HAP-1 (cell line): ENCODE measurements around the gene METTL9.

ENCODE experiments used
- DNase-seq, 2 experiments: peaks; one replicate each; pipeline ENCODE4 v3.0.0-alpha.2; 2016 to 2020; ENCODE audit warnings: low spot score in 2 of 2
- H3K27me3 ChIP-seq: fragments of 250-450 bp; sonication (Bioruptor Pico); 2 replicates; pipeline ENCODE4 v1.5.1; 2020; ENCODE audit warnings: low read depth, mild to moderate bottlenecking, moderate library complexity
- H3K36me3 ChIP-seq: fragments of 250-450 bp; sonication (Bioruptor Pico); replicated peaks from 2 replicates; pipeline ENCODE4 v1.5.1; 2020; ENCODE audit warnings: mild to moderate bottlenecking
- H3K4me1 ChIP-seq: fragments of 250-450 bp; sonication (Bioruptor Pico); 2 replicates; pipeline ENCODE4 v1.5.1; 2020; ENCODE audit warnings: mild to moderate bottlenecking
- H3K4me3 ChIP-seq: fragments of 250-450 bp; sonication (Bioruptor Pico); 2 replicates; pipeline ENCODE4 v1.5.1; 2020; ENCODE audit warnings: mild to moderate bottlenecking, moderate library complexity
- H3K9me3 ChIP-seq: fragments of 250-450 bp; sonication (Bioruptor Pico); 2 replicates; pipeline ENCODE4 v1.5.1; 2020; ENCODE audit warnings: mild to moderate bottlenecking, moderate library complexity
- in situ Hi-C: fragments of 300-500 bp; cut with MboI; formaldehyde crosslinking; loops from 3 replicates; pipeline ENCODE4 v1.14.3; 2020; ENCODE audit warnings: low sequenced_read_pairs, inconsistent platforms, mixed read lengths

The METTL9 gene

GRCh38 chr16:21608639-21609328, 9.4 kb downstream of the METTL9 start:
- no peak overlapping the region for H3K4me3 ChIP-seq
- H3K9me3 ChIP-seq = no peaks in the 10 kb centered on the region
- peaks cover 5% of the 10 kb centered on the region; the same call in 1 of the 2 replicates for H3K36me3 ChIP-seq
- in situ Hi-C loops = no loop called here
- no peaks in the 10 kb centered on the region for H3K27me3 ChIP-seq
- H3K4me1 ChIP-seq = peaks cover 41% of the 10 kb centered on the region
- no peak for DNase-seq

GRCh38 chr16:21610006-21610544, 10.7 kb downstream of the METTL9 start:
- H3K4me1 ChIP-seq = peaks cover 36% of the 10 kb centered on the region
- peak; percentile 61 to 85 for DNase-seq
- peaks cover 6% of the 10 kb centered on the region; the same call in 1 of the 2 replicates for H3K36me3 ChIP-seq
- no peaks in the 10 kb centered on the region for H3K9me3 ChIP-seq
- no peaks in the 10 kb centered on the region for H3K27me3 ChIP-seq
- no peak overlapping the region for H3K4me3 ChIP-seq
- in situ Hi-C loops = no loop called here

DNA sequence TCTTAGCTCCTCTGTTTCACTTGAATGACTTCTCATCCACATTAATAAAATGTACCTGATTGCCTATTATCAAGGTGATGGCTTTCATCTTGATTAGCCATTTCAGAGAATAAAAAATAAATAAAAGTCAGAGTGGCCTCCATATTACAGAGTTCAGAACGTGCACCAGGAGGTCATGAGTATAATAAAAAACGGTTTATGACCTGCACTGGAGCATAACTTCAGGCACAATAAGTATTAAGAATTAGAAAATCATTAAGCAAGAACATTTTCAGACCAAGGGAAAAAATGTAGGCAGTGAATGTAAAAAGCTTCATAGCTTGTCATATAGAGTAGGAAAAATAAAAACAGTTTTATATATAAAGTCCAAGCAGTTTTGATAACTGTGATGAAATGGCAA, 11.4 kb downstream of the METTL9 start:
- Histone ChIP-seq H3K9me3 (no peaks in the 10 kb centered on the region), H3K4me3 (no peak overlapping the region), H3K27me3 (no peaks in the 10 kb centered on the region), H3K36me3 (peaks cover 8% of the 10 kb centered on the region), H3K4me1 (peaks cover 36% of the 10 kb centered on the region)
- in situ Hi-C loops = no loop called here
- DNase-seq = no peak

- no peak overlapping the region for H3K4me3 ChIP-seq
- no peaks in the 10 kb centered on the region for H3K9me3 ChIP-seq
- H3K27me3 ChIP-seq = no peaks in the 10 kb centered on the region
- DNase-seq = no peak
- peaks cover 10% of the 10 kb centered on the region for H3K36me3 ChIP-seq
- H3K4me1 ChIP-seq = peaks cover 36% of the 10 kb centered on the region
- in situ Hi-C loops = no loop called here
Observed at GRCh38 chr16:21611198-21611555, 11.8 kb downstream of the METTL9 start.

DNA sequence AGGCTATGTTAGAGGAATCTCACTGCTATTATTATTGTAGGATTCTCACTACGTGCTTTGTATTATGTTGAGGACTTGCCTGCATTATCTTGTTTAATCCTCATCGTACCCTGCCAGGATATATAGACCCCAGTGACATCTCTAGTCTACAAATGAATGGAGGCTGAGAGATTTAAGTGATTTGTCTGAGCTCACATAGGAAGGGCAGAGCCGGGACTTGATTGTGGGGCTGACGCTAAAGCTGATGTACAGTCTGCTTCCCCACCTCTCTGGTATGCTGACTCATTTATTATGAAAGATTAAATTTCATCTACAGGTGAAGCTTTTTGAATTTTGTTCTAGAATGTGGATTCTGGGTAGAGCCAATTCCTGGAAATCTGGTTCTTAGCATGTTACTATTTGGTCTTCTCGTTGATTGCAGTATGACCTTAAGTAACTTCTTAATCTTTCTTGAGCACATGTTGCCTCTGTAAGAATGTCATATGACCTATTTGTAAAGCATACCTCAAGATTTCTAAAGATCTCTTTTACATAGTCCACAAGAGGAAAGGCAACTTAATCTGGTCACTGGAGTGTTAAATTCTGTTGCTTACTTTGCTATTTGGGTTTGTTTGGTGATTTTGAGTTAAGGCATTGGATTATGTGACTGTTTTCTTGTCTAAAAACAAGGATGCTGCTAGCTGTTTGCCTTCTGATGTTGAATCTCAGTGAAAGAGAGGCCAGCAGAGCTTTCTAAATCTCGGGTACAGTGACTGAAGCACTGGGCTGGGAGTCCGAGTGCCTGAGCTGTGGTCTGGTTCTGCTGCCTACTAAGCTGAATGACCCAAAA, 12.4 kb downstream of the METTL9 start:
- Histone ChIP-seq H3K27me3 (no peaks in the 10 kb centered on the region), H3K36me3 (peaks cover 10% of the 10 kb centered on the region), H3K4me3 (peak overlapping the region; percentile 3; the same call in 1 of the 2 replicates), H3K4me1 (peaks cover 36% of the 10 kb centered on the region), H3K9me3 (no peaks in the 10 kb centered on the region)
- peak; percentile 62 to 92 for DNase-seq
- in situ Hi-C loops = no loop called here

GRCh38 chr16:21613361-21613760, 14.0 kb downstream of the METTL9 start:
- Histone ChIP-seq H3K4me1 (peaks cover 36% of the 10 kb centered on the region), H3K9me3 (no peaks in the 10 kb centered on the region), H3K27me3 (no peaks in the 10 kb centered on the region), H3K4me3 (no peak overlapping the region), H3K36me3 (peaks cover 17% of the 10 kb centered on the region)
- DNase-seq = no peak
- in situ Hi-C loops = no loop called here

DNA sequence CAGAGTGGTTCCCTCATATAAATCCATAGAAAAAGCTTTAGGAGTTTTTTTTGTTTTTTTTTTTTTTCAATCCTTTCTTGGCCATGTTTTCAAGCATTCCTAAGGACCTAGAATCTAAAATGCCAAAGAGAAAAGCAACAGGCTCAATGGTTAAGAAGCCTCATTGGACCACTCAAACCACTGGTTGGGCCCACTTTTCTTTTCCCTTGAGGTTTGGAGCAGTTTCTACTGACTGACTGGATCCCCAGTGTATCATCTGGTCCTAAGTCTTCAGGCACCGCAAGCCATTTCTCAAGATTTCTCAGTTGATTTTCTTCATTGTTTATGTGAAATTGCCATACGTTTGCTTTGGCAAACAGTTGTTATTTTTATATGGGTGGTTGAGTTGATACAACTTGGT, 14.4 kb downstream of the METTL9 start:
- Histone ChIP-seq H3K36me3 (peaks cover 19% of the 10 kb centered on the region), H3K9me3 (no peaks in the 10 kb centered on the region), H3K27me3 (no peaks in the 10 kb centered on the region), H3K4me1 (peaks cover 32% of the 10 kb centered on the region), H3K4me3 (no peak overlapping the region)
- DNase-seq = no peak
- in situ Hi-C loops = no loop called here

DNA sequence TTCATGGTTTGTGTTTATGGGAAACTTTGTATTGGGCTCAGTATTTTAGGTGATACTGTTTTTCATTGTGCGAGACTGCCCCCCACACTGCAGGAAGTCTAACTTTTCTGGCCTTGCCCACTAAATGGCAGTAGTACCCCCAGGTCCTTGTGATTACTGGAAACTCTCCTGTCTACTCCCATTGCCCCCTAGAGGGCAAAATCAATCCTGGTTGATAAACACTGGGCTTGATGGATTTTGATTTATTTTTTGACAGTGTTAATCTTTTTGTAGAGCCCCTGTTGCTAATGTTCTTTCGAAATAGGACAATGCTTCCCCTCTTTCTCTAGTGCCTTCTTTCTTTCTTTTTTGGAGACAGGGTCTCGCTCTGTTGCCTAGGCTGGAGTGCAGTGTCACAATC, 15.5 kb downstream of the METTL9 start:
- Histone ChIP-seq H3K4me1 (peaks cover 22% of the 10 kb centered on the region), H3K9me3 (no peaks in the 10 kb centered on the region), H3K4me3 (no peak overlapping the region), H3K27me3 (no peaks in the 10 kb centered on the region), H3K36me3 (peaks cover 24% of the 10 kb centered on the region)
- in situ Hi-C loops = no loop called here
- no peak for DNase-seq

DNA sequence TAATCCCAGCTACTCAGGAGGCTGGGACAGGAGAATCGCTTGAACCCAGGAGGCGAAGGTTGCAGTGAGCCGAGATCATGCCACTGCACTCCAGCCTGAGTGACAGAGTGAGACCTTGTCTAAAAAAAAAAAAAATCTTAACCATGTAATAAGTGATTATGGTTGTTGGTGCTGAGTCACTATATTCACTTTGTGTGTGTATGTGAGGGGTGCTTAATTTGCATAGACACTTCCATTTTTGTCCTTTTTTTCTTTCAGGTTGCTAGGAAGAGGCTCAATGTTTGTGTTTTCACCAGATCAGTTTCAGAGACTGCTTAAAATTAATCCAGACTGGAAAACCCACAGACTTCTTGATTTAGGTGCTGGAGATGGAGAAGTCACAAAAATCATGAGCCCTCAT, 18.2 kb downstream of the METTL9 start:
- Histone ChIP-seq H3K9me3 (no peaks in the 10 kb centered on the region), H3K36me3 (peaks cover 27% of the 10 kb centered on the region), H3K27me3 (no peaks in the 10 kb centered on the region), H3K4me3 (no peak overlapping the region), H3K4me1 (peaks cover 5% of the 10 kb centered on the region)
- in situ Hi-C loops = no loop called here
- no peak for DNase-seq

DNA sequence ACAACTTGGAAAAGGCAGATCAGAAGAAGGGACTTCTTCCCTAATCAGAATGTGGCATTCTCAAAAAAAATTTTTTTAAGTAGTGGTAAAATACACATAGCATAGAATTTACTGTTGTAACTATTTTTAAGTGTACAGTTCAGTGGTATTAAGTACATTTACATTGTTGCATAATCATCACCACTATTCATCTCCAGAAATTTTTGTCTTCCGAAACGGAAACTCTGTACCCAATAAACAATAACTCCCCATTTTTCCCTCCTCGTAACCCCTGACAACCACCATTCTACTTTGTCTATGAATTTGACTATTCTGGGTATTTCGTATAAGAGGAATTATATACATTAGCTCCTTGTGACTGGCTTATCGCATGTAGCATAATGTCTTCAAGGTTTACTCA, 18.9 kb downstream of the METTL9 start:
- in situ Hi-C loops = no loop called here
- peaks cover 28% of the 10 kb centered on the region for H3K36me3 ChIP-seq
- DNase-seq = no peak
- peaks cover 7% of the 10 kb centered on the region; the same call in 1 of the 2 replicates for H3K4me1 ChIP-seq
- no peak overlapping the region for H3K4me3 ChIP-seq
- H3K27me3 ChIP-seq = no peaks in the 10 kb centered on the region
- no peaks in the 10 kb centered on the region for H3K9me3 ChIP-seq

DNA sequence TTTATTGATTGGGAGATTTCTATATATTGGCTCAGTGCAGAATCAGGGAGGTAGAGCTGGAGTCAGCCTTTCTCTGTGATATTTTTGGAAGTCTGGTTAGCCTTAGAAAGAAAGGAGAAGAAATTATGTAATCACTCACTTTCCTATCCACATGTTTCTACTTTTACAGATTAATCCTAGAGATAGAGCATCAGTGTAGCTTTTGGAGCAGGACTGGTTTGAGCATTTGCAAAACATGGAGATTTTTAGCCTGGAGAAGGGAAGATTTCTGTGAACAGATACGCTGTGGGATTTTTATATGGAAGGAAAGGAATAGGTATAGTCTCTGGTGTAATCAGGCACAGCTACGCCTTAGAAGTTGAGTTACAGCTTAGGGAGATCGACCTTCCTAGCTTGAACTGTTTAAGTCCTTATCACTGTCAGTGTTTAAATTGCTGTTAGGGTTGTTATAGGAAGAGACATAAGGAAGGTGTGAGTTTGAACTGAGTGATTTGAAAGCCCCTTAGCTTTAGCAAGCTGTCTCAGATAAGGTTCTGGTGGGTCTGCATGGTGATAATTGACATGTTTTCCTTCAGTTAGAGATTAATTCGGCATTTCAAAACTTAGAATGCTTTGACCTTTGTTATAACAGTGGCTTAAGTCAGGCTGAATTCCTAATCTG, 20.5 kb downstream of the METTL9 start:
- peaks cover 26% of the 10 kb centered on the region for H3K36me3 ChIP-seq
- in situ Hi-C loops = no loop called here
- H3K9me3 ChIP-seq = no peaks in the 10 kb centered on the region
- no peaks in the 10 kb centered on the region for H3K27me3 ChIP-seq
- peaks cover 9% of the 10 kb centered on the region; the same call in 1 of the 2 replicates for H3K4me1 ChIP-seq
- no peak for DNase-seq
- H3K4me3 ChIP-seq = no peak overlapping the region

GRCh38 chr16:21620592-21620991, 21.2 kb downstream of the METTL9 start:
- Histone ChIP-seq H3K9me3 (no peaks in the 10 kb centered on the region), H3K27me3 (no peaks in the 10 kb centered on the region), H3K4me1 (peaks cover 9% of the 10 kb centered on the region; the same call in 1 of the 2 replicates), H3K36me3 (peaks cover 33% of the 10 kb centered on the region), H3K4me3 (no peak overlapping the region)
- no peak for DNase-seq
- in situ Hi-C loops = no loop called here

- Histone ChIP-seq H3K4me3 (no peak overlapping the region), H3K9me3 (no peaks in the 10 kb centered on the region), H3K27me3 (no peaks in the 10 kb centered on the region), H3K4me1 (peaks cover 9% of the 10 kb centered on the region; the same call in 1 of the 2 replicates), H3K36me3 (peaks cover 29% of the 10 kb centered on the region)
- in situ Hi-C loops = no loop called here
- DNase-seq = no peak
Observed at GRCh38 chr16:21622545-21622944, 23.2 kb downstream of the METTL9 start.
